ENCODE results near the gene SURF6. TPM values are rescaled to one million over a fixed set of nuclear protein-coding genes. Genes with fewer than 3 reads are reported as not detected.

SURF6 gene
- total RNA-seq, 5 donors from 2014 or later (not counting 1 experiment from before 2014, with no cell fraction given), result 18.5 to 35.0 (median 31.1) TPM

DNA sequence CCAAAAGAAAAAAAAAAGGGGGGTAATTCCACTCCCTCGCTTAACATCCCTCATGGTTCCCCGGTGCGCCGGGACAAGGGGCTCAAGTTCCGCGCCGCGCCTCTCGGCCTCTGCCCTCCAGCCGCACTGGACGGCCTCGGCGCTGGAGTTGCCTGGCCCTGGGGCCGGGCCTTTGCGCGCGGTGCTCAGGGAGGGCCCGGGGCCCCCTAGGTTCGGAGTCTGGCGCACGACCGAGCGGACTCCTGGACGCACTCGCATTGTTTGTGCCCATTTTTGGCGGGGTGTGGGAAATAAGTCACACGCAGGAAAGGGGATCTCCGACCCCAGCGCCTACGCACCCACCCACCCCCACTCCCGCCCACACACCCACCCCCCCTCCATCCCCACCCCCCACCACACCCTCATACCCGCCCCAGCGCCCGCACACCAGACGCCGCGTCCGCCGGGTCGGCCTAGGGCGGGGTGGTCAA lies 11.6 kb upstream of the SURF6 start:
- Mint-ChIP-seq H3K27me3 (no peaks in the 10 kb centered on the region), H3K4me3 (peak overlapping the region; percentile 92 to 97 (median 96)), H3K27ac (peak overlapping the region in 1 of 2 donors; percentile 98), H3K4me1 (peaks cover 37 to 44% (median 41%) of the 10 kb centered on the region in 3 donors), H3K36me3 (peaks cover 44% of the 10 kb centered on the region), H3K9me3 (no peaks in the 10 kb centered on the region)
- ChIA-PET POLR2A (interaction anchor here (0.6 to 1.1 kb wide), 2 partner anchors 23 to 112 kb away, joined by 5 to 7 read pairs; no protein-coding TSS in a partner anchor), CTCF (interaction anchor here (0.6 to 1.7 kb wide), 9 partner anchors 9 to 1109 kb away, joined by 3 to 10 read pairs (median 5); no protein-coding TSS in a partner anchor)
- peak; percentile 46 to 60 (median 52) for ATAC-seq (replicated peaks in 1 of 4)
- 0% methylated on average over 26 of the region's 41 CpGs for whole genome bisulfite sequencing (ENCODE audit: insufficient coverage)
- peak overlapping the region; percentile 95 for H3K27ac ChIP-seq (ENCODE audit: low read length)
- H3K4me1 ChIP-seq (ENCODE audit: control insufficient read depth in 1 of 2, extremely low read depth in 1 of 2, insufficient read depth in 2 of 2, low read length in 2 of 2), result peaks cover 13 to 36% of the 10 kb centered on the region in 2 experiments
- no peaks in the 10 kb centered on the region for H3K9me3 ChIP-seq
- H3K4me3 ChIP-seq (ENCODE audit: control insufficient read depth in 1 of 2, extremely low read depth in 1 of 2, low read length in 1 of 2), result peak overlapping the region; percentile 94 to 100
- H3K27me3 ChIP-seq (replicated peaks in 1 of 2; ENCODE audit: control insufficient read depth in 2 of 2, extremely low read depth in 1 of 2, insufficient read depth in 2 of 2, low read length in 1 of 2), result peaks cover 0 to 3% of the 10 kb centered on the region in 2 experiments
- DNase-seq, result peak in 25 of 35 experiments; percentile 13 to 73 (median 35)
- H3K36me3 ChIP-seq (ENCODE audit: control insufficient read depth in 2 of 2, extremely low read depth in 1 of 2, insufficient read depth in 1 of 2, low read length in 1 of 2), result peaks cover 14 to 74% of the 10 kb centered on the region in 2 donors

DNA sequence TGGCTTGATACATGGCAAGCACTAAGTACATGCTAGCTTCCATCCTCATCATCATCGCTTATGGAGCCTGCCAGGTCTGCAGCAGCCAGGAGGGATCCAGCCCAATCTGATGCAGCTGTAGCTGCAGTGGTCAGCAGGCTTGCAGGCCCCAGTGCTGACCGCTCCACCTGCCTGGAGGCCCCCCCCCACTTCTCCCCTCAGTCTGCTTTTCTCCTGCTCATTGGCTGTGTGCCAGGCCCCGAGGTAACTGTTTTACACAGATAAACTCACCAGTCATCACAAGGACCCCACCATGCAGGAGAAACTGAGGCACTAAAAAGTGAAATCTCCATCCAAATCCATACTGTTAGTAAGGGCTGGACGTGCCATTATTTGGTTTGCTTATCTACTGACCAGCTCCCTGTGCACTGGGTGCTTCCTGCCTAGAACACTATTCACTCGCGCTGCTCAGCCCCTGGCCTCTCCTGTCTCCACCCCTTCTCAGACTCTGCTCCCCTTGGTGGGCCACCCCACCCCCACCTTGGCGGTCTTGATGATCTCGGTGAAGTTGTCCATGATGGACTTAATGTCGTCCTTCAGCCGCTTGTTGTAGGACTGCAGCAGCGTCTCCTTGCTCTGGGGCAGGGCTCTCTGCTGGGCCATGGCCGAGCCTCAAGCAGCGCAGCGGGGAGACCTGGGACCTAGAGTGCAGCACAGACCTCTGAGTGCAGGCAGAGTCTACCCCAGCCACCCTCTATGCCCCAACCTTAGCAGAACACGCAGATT lies 10.2 kb upstream of the SURF6 start:
- no peaks in the 10 kb centered on the region for H3K27me3 Mint-ChIP-seq
- peaks cover 34% of the 10 kb centered on the region for H3K36me3 Mint-ChIP-seq
- H3K27me3 ChIP-seq (replicated peaks in 1 of 2; ENCODE audit: control insufficient read depth in 2 of 2, extremely low read depth in 1 of 2, insufficient read depth in 2 of 2, low read length in 1 of 2), result peaks cover 0 to 3% of the 10 kb centered on the region in 2 experiments
- H3K4me1 Mint-ChIP-seq, result peaks cover 41 to 53% (median 46%) of the 10 kb centered on the region in 3 donors
- H3K27ac Mint-ChIP-seq, result peak overlapping the region; percentile 8 to 82
- ATAC-seq (replicated peaks in 1 of 4) (no peak), DNase-seq (no peak)
- no peak overlapping the region for H3K4me3 ChIP-seq (ENCODE audit: control insufficient read depth in 1 of 2, extremely low read depth in 1 of 2, low read length in 1 of 2)
- H3K27ac ChIP-seq (ENCODE audit: low read length), result no peak overlapping the region
- no peaks in the 10 kb centered on the region for H3K9me3 Mint-ChIP-seq
- peaks cover 13 to 46% of the 10 kb centered on the region in 2 experiments for H3K4me1 ChIP-seq (ENCODE audit: control insufficient read depth in 1 of 2, extremely low read depth in 1 of 2, insufficient read depth in 2 of 2, low read length in 2 of 2)
- peak overlapping the region; percentile 92 to 97 (median 96) for H3K4me3 Mint-ChIP-seq
- peaks cover 19 to 70% of the 10 kb centered on the region in 2 donors for H3K36me3 ChIP-seq (ENCODE audit: control insufficient read depth in 2 of 2, extremely low read depth in 1 of 2, insufficient read depth in 1 of 2, low read length in 1 of 2)
- H3K9me3 ChIP-seq, result no peaks in the 10 kb centered on the region
- POLR2A ChIA-PET, result no interaction called here
- 91% methylated on average over 10 of the region's 15 CpGs for WGBS (ENCODE audit: insufficient coverage)
- CTCF ChIA-PET, result interaction anchor here in 1 of 2 donors (0.6 kb wide), 1 partner anchor 57 kb away, joined by 3 read pairs; no protein-coding TSS in a partner anchor

DNA sequence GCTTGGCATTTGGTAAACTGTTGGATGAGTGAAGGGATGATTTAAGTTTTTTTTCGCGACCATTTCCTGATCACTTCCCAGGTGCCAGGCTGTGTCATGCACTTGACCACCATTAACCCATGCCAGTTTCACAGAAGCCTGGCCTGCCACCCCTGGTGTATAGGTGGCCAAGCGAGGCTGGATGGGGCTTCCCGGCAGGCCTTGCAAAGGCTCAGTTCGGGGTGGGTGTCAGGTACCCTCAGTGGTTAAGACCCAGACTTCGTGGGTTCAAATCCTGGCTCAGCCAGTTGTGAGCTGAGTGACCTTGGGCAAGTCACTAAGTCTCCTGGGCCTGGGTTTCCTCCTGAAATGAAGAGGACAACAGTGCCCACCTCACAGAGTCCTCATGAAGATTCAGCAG lies 9.6 kb upstream of the SURF6 start:
- Mint-ChIP-seq H3K9me3 (no peaks in the 10 kb centered on the region), H3K27ac (no peak overlapping the region), H3K4me3 (peak overlapping the region in 2 of 3 donors; percentile 50 to 96), H3K36me3 (peaks cover 36% of the 10 kb centered on the region), H3K4me1 (peaks cover 45 to 58% (median 51%) of the 10 kb centered on the region in 3 donors), H3K27me3 (no peaks in the 10 kb centered on the region)
- no peak for ATAC-seq (replicated peaks in 1 of 4)
- no peak for DNase-seq
- Histone ChIP-seq H3K9me3 (no peaks in the 10 kb centered on the region), H3K27ac (ENCODE audit: low read length) (no peak overlapping the region), H3K27me3 (replicated peaks in 1 of 2; ENCODE audit: control insufficient read depth in 2 of 2, extremely low read depth in 1 of 2, insufficient read depth in 2 of 2, low read length in 1 of 2) (peaks cover 0 to 3% of the 10 kb centered on the region in 2 experiments), H3K4me3 (ENCODE audit: control insufficient read depth in 1 of 2, extremely low read depth in 1 of 2, low read length in 1 of 2) (no peak overlapping the region), H3K36me3 (ENCODE audit: control insufficient read depth in 2 of 2, extremely low read depth in 1 of 2, insufficient read depth in 1 of 2, low read length in 1 of 2) (peaks cover 18 to 70% of the 10 kb centered on the region in 2 donors), H3K4me1 (ENCODE audit: control insufficient read depth in 1 of 2, extremely low read depth in 1 of 2, insufficient read depth in 2 of 2, low read length in 2 of 2) (peaks cover 13 to 52% of the 10 kb centered on the region in 2 experiments)
- 98% methylated on average over 4 of the region's 6 CpGs for WGBS (ENCODE audit: insufficient coverage)
- CTCF ChIA-PET, result no interaction called here
- POLR2A ChIA-PET, result no interaction called here

DNA sequence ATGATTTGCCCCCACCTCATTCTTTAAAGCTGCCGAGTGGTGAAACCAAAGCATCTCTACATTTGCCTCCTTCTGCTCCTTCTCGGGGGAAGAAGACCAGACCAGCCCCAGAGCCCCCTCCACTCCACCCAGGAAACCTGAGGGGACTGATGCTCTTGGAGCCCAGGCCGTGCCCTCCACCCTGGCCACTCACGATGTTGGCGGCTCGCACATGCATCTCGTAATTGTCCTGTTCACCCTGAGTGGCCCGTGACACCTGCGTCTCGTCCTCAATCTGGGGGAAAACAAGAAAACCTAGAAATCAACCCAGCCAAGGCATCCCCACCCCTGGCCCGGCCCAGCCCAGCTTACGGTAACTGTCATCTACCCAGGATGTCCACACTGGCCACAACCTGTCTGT lies 9.0 kb upstream of the SURF6 start:
- WGBS (ENCODE audit: insufficient coverage), result 95% methylated on average over 12 of the region's 12 CpGs
- Mint-ChIP-seq H3K27me3 (no peaks in the 10 kb centered on the region), H3K9me3 (no peaks in the 10 kb centered on the region), H3K4me1 (peaks cover 45 to 60% (median 57%) of the 10 kb centered on the region in 3 donors), H3K4me3 (no peak overlapping the region), H3K27ac (no peak overlapping the region), H3K36me3 (peaks cover 36% of the 10 kb centered on the region)
- Histone ChIP-seq H3K36me3 (ENCODE audit: control insufficient read depth in 2 of 2, extremely low read depth in 1 of 2, insufficient read depth in 1 of 2, low read length in 1 of 2) (peaks cover 14 to 70% of the 10 kb centered on the region in 2 donors), H3K9me3 (no peaks in the 10 kb centered on the region), H3K27me3 (replicated peaks in 1 of 2; ENCODE audit: control insufficient read depth in 2 of 2, extremely low read depth in 1 of 2, insufficient read depth in 2 of 2, low read length in 1 of 2) (peaks cover 0 to 3% of the 10 kb centered on the region in 2 experiments), H3K4me1 (ENCODE audit: control insufficient read depth in 1 of 2, extremely low read depth in 1 of 2, insufficient read depth in 2 of 2, low read length in 2 of 2) (peaks cover 13 to 57% of the 10 kb centered on the region in 2 experiments), H3K4me3 (ENCODE audit: control insufficient read depth in 1 of 2, extremely low read depth in 1 of 2, low read length in 1 of 2) (no peak overlapping the region), H3K27ac (ENCODE audit: low read length) (no peak overlapping the region)
- DNase-seq (no peak), ATAC-seq (replicated peaks in 1 of 4) (no peak)
- ChIA-PET CTCF (no interaction called here), POLR2A (no interaction called here)

GRCh38 chr9:133344071-133344470 lies 8.1 kb upstream of the SURF6 start:
- no peak for ATAC-seq (replicated peaks in 1 of 4)
- H3K36me3 ChIP-seq (ENCODE audit: control insufficient read depth in 2 of 2, extremely low read depth in 1 of 2, insufficient read depth in 1 of 2, low read length in 1 of 2), result peaks cover 10 to 66% of the 10 kb centered on the region in 2 donors

GRCh38 chr9:133342570-133342969 lies 6.6 kb upstream of the SURF6 start:
- H3K4me1 Mint-ChIP-seq, result peaks cover 28 to 58% (median 48%) of the 10 kb centered on the region in 3 donors
- ATAC-seq (replicated peaks in 1 of 4) (no peak), DNase-seq (no peak)
- no peak overlapping the region for H3K27ac ChIP-seq (ENCODE audit: low read length)
- POLR2A ChIA-PET, result no interaction called here
- no peak overlapping the region for H3K27ac Mint-ChIP-seq
- H3K27me3 ChIP-seq (replicated peaks in 1 of 2; ENCODE audit: control insufficient read depth in 2 of 2, extremely low read depth in 1 of 2, insufficient read depth in 2 of 2, low read length in 1 of 2), result no peaks in the 10 kb centered on the region
- peaks cover 4 to 44% of the 10 kb centered on the region in 2 experiments for H3K4me1 ChIP-seq (ENCODE audit: control insufficient read depth in 1 of 2, extremely low read depth in 1 of 2, insufficient read depth in 2 of 2, low read length in 2 of 2)
- 92% methylated on average over 9 of the region's 11 CpGs for WGBS (ENCODE audit: insufficient coverage)
- H3K4me3 Mint-ChIP-seq, result no peak overlapping the region
- peaks cover 34% of the 10 kb centered on the region for H3K36me3 Mint-ChIP-seq
- no peaks in the 10 kb centered on the region for H3K27me3 Mint-ChIP-seq
- CTCF ChIA-PET, result interaction anchor here in 1 of 2 donors (1.2 kb wide), 1 partner anchor 312 kb away, joined by 3 read pairs; the partner anchor contains the start of gene GTF3C5
- H3K36me3 ChIP-seq (ENCODE audit: control insufficient read depth in 2 of 2, extremely low read depth in 1 of 2, insufficient read depth in 1 of 2, low read length in 1 of 2), result peaks cover 10 to 66% of the 10 kb centered on the region in 2 donors
- no peaks in the 10 kb centered on the region for H3K9me3 Mint-ChIP-seq
- no peaks in the 10 kb centered on the region for H3K9me3 ChIP-seq
- H3K4me3 ChIP-seq (ENCODE audit: control insufficient read depth in 1 of 2, extremely low read depth in 1 of 2, low read length in 1 of 2), result no peak overlapping the region

More at GRCh38 chr9:133344071-133344470, 8.1 kb upstream of the SURF6 start:
- no peaks in the 10 kb centered on the region for H3K9me3 ChIP-seq
- Mint-ChIP-seq H3K36me3 (peaks cover 35% of the 10 kb centered on the region), H3K4me3 (no peak overlapping the region), H3K27ac (no peak overlapping the region), H3K27me3 (no peaks in the 10 kb centered on the region), H3K9me3 (no peaks in the 10 kb centered on the region), H3K4me1 (peaks cover 39 to 61% (median 59%) of the 10 kb centered on the region in 3 donors)
- H3K27me3 ChIP-seq (replicated peaks in 1 of 2; ENCODE audit: control insufficient read depth in 2 of 2, extremely low read depth in 1 of 2, insufficient read depth in 2 of 2, low read length in 1 of 2), result peaks cover 0 to 3% of the 10 kb centered on the region in 2 experiments
- H3K27ac ChIP-seq (ENCODE audit: low read length), result no peak overlapping the region
- ChIA-PET CTCF (interaction anchor here in 1 of 2 donors (0.7 kb wide), 1 partner anchor 27 kb away, joined by 3 read pairs; no protein-coding TSS in a partner anchor), POLR2A (no interaction called here)
- no peak for DNase-seq
- WGBS (ENCODE audit: insufficient coverage), result 95% methylated on average over 18 of the region's 19 CpGs
- H3K4me3 ChIP-seq (ENCODE audit: control insufficient read depth in 1 of 2, extremely low read depth in 1 of 2, low read length in 1 of 2), result no peak overlapping the region
- H3K4me1 ChIP-seq (ENCODE audit: control insufficient read depth in 1 of 2, extremely low read depth in 1 of 2, insufficient read depth in 2 of 2, low read length in 2 of 2), result peaks cover 9 to 52% of the 10 kb centered on the region in 2 experiments

Measured in T-cell (primary cell).